GM21447 (cell line): ENCODE data around the gene PANK3.
"Not testable (repeated sequence)": the region's sequence is repeated elsewhere in the genome, so short reads cannot be mapped to it uniquely, and the experiment has no call there.

Source experiments
- ATAC-seq: cut with Tn5 transposase; IDR thresholded peaks from one replicate; pipeline ENCODE4 v1.9.1; 2021; ENCODE audit not compliant: unreplicated experiment

The PANK3 gene

DNA sequence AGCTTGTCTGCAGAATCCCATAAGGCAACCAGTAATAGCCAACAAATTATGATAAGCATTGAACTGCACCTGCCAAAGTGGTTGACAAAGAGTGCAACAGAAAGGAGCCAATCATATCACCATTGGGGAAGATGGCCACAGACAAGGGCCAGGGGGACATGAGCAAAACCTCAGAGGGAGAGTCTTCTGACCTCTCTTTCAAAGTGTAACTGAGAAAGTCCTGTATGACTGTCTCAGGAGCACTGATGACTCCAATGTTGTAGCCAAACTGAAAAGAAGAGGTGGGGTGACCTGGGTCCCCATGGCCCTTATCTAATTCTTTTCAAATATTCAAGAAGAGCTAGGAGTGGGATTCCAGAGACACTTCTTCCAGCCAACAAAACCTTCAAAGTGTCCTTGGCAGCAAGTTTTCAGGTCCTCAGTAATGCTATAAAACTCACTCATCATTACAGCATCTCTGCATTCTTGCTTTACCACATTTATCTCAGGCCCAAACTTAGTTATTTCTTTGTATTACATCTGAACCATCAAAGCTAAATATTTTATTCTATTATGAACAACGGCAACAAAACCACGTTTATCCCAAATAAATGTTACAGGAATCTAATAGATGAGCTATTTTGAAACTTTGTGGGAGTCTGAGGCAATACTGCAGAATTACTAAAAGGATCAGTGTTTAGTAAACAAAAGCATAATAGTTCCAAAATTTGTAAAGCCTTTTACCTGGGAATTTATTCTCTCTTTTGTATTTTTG lies 25.6 kb downstream of the PANK3 start:
- ATAC-seq: no peak

DNA sequence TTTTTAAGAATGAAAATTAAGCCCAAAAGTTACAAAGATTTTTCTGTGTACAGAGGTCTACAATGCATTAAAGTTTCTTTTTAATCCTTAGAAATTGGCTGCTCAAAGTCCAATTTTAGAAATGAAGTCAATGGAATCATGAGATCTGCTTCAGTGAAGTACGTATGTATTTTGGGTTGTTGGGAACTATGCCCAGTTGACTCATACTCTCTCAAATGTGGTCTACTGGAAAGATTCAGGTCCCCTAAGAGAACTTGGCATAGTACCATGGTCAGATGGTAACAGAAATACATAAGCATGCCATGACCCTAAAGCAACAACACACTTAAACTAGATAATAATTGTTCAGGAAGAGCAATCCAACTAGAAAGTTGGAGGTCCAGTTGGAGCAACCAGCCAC lies 27.0 kb downstream of the PANK3 start:
- ATAC-seq: no peak

DNA sequence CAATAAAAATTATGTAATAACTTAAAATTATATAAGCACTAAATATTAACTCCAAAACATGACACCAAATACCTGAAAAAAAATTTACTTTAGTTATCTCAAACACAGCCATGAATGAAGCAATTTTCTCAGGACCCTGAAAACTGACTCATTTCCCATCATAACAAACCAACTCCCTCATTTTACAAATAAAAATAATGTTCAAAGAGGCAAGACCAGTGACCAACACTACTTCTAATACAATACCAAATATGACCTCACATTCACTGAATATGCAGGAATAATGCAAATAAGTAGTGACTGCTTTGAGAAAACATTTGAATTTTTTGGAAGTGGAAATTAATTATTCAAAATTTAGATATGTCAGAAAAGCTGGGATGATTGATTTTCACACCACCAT lies 28.5 kb downstream of the PANK3 start:
- ATAC-seq: no peak

DNA sequence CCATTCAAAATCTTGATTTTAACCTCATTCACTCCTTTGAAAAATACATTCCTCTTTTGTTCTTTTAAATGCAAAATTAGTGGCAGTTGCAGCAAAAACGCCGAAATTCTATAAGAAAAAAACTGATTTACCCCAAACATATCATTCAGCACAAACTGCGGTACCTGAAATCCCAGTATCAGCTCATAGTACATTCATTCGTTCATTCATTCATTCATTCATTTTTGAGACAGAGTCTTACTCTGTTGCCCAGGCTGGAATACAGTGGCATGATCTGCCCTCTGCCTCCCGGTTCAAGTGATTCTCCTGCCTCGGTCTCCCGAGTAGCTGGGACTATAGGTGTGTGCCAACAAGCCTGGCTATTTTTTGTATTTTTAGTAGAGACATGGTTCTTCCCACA lies 29.6 kb downstream of the PANK3 start:
- ATAC-seq: no peak

DNA sequence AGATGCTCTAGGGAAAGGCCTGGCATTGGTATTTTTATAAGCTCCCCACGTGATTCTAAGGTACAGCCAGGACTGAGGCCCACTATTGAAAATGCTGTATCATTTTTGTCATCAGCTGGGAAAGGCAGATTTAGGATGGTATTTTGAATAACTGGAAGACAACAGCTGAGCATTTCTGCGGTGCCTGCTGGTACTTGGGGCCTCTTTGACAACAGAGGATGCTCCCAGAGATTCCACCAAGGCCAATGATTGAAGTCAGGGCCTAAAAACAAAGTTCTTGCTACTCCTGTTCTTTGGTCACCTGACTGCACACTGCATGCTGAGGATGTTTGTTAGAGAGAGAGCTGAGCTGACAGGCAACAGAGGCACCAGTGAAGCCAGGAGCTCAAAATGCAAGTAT lies 42.0 kb downstream of the PANK3 start:
- ATAC-seq: no peak

DNA sequence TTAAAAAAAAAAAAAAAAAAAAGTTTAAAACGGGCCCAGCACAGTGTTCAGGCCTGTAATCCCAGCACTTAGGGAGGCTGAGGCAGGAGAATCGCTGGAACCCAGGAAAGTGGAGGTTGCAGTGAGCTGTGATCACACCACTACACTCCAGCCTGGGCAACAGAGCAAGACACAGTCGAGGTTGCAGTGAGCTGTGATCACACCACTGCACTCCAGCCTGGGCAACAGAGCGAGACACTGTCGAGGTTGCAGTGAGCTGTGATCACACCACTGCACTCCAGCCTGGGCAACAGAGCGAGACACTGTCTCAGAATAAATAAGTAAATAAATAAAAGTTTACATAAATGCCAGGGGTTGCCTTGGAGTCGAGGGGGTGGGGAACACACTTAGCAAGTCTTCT lies 44.8 kb downstream of the PANK3 start:
- not testable (repeated sequence) for ATAC-seq

DNA sequence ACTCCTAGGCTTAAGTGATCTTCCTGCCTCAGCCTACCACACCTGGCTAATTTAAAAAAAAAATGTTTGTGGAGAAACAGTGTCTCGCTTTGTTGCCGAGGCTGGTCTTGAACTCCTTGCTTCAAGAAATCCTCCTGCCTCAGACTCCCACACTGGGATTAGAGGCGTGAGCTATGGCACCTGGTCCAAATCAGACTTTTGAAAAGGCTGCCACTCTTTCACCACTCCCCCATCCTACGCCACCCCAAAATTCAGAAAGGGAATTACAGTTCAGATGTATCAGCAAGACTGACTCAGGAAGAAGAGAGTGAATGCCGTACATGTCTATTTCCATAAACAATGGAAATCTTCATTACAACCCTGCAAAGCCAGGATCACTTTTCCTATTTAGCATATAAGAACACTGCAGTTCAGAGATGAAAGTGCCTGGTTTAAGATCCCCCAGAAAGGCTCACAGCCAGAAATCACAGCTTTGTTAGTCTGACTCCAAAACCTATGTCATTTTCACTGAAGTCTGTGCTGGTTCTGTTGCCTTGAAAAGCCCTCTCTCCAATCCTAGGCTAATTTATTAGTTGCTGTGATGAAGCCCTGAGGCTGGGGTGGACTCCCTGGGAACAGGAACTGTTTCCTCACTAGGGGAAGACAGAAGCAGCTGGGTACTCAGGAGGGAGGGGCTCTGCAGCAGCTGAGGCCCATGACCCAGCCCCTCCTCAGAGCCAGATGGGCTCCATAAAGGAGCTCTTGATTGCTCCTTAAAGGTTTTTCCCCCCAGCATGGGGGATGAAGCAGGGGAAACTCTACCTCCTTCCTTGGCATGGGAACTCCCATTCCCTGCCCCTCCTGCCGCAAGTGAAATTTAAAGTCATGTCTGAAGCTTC lies 46.9 kb downstream of the PANK3 start:
- ATAC-seq: no peak

DNA sequence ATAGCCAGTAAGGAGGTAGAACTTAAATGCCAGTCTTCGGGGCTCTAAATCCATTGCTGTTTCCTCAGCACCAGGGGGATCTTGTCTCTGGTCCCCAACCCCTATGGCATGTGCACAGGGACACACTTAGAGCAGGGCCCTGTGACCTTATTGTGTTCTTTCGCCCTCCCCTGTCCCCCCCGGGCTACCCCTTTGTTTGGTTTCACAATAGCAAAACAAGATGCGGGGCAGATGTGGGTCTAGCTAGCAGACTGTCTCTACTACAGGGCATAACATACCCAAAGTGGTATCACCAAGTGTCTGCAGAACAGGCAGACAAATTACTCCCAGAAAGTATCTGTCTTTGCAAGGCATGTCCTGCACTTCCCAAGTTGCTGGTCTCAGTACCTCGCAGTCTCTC lies 48.0 kb downstream of the PANK3 start:
- ATAC-seq: no peak

DNA sequence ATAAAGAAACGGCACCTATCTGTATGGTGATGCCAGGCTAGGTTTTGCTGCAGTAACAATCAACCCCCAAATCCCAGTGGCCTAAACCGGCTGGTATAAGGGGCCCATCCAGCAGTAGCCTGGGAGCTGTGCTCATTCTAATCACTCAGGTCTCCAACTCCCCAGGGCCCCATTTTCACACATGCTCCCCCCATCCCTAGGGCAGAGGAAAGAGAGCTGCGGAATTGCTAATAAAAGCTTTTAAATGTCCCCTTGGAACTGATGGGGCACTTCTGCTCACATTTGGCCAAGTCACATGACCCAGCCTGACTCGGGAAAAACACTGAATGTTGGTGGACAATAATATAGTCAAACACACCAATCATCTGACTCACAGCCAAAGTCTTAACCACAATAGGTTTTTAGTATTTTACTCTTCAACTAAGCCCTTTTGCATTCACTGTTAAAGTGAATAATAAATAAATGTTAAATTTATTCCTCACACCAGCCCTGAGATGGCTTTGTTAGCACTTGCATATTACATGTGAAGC lies 48.5 kb downstream of the PANK3 start:
- no peak for ATAC-seq

DNA sequence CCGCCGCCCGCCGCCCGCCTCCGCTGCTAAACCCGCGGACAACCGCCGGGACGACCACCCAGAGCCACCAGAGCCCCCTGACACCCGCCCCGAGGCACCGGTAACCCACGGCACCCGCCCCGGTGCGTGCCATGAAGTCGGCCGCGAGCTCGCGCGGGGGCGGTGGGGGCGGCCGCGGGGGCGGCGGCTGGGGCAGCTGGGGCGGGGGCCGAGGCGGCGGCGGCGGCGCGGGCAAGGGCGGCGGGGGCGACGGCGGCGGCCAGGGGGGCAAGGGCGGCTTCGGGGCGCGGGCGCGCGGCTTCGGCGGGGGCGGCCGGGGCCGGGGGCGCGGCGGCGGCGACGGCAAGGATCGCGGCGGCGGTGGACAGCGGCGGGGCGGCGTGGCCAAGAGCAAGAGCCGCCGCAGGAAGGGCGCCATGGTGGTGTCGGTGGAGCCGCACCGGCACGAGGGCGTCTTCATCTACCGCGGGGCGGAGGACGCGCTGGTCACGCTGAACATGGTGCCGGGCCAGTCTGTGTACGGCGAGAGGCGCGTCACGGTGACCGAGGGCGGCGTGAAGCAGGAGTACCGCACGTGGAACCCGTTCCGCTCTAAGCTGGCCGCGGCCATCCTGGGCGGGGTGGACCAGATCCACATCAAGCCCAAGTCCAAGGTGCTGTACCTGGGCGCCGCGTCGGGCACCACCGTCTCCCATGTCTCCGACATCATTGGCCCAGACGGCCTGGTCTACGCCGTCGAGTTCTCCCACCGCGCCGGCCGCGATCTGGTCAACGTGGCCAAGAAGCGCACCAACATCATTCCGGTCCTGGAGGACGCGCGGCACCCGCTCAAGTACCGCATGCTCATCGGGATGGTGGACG lies 49.6 kb downstream of the PANK3 start:
- ATAC-seq: no peak

DNA sequence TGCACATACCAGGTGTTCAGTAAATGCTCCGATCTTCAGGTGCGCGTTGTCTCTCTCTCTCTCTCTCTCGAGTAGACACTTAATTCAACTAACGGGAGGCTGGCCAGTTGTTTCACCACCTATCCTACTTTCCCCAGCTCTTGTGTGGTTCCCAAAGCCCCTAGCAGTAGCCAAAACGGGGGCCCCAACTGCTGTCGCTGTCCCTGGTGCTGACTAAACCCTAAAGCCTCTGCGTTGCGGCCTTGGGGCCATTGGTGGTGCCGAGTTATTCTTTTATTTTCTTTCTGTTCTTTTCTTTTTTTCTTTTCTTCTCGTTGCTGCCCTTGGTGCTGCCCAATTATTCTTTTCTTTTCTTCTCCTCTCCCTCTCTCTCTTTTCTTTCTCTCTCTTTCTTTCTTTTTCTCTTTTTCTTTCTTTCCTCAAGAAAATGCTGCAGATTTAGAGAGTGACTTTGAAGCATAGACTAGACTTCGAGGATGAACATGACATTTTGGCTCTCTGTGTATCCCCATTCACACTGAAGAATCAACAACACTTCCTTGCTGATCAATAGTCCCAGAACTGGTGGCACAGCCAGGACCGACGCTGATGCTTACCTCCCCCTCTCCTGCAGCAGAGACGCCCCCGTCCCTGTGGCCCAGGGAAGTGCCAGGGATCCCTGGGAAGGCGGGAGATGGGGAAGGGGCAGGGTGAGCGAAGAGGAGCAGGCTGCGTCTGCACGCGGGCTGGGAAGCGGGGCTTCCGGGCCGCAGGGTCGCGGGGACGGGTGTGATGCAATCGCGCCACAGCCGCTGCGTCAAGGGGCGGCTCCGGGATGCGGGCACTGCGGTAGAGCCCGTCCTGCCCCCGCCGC lies 50.4 kb downstream of the PANK3 start, which contains the start of gene FBLL1:
FBLL1 (plus strand) TSS at position 785 of the 853 bp plus-strand sequence. CDS start 200 bp downstream, outside the sequence.
- ATAC-seq: no peak

DNA sequence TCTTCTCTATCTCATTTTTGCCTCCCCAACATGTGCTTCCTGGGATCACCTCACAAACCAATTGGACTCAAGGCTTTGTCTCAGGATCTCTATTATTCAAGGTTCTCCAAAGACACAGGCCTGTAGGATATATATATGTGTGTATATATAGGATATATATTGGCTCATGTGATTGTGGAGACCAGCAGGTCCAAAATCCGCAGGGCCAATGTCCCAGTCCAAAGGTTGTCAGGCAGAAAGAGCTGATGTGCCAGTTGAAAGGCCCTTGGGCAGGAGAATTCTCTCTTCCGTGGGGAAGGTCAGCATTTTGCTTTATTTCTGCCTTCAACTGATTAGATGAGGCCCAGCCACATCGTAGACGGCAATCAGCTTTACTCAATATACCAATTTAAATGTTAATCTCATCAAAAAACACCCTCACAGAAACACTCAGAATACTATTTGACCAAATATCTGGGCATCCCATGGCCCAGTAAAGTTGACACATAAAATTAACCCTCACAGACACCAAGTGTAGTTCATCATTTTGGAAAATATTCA lies 51.3 kb downstream of the PANK3 start:
- no peak for ATAC-seq

DNA sequence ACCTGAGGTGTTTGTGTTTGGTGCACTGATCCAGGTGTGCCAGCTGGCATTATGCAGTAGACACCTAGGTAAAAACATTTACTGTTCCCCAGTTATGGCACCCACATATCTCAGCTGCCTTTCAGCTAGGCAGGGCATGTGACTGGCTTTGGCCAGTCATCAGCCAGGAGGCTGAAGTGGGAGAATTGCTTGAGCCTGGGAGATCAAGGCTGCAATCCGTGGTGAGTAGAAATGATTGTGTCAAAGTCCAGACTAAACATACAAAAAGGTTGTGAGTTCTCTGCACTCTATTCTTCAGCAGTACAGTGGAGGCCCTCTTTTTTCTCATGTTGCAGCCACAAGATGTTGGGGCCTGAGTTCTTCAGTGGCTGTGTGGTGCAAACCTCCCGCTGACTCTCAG lies 53.3 kb downstream of the PANK3 start:
- no peak for ATAC-seq

DNA sequence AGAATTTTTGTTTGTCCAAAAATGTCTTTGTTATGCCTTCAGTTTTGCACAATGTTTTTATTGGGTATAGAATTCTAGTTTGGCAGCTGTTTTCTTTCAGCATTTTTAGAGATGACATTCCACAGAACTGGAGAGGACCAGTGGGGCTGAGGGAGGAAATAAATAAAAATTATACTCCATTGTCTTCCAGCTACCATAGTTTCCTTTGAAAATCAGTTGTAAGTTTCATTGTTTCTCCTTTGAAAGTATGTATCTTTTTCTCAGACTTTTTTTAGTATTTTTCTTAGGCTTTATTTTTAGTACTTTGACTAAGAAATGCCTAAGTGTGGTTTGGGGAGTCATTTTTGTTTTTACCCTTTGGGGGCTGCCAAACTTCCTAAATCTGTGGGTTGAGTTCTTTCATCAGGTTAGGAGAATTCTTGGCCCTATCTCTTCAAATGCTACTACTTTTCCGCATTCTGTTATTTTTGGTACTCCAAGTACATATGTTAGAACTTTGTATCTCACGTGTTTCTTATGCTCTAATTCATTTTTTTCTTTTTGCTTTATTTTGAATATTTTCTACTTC lies 65.2 kb downstream of the PANK3 start:
- ATAC-seq: no peak

DNA sequence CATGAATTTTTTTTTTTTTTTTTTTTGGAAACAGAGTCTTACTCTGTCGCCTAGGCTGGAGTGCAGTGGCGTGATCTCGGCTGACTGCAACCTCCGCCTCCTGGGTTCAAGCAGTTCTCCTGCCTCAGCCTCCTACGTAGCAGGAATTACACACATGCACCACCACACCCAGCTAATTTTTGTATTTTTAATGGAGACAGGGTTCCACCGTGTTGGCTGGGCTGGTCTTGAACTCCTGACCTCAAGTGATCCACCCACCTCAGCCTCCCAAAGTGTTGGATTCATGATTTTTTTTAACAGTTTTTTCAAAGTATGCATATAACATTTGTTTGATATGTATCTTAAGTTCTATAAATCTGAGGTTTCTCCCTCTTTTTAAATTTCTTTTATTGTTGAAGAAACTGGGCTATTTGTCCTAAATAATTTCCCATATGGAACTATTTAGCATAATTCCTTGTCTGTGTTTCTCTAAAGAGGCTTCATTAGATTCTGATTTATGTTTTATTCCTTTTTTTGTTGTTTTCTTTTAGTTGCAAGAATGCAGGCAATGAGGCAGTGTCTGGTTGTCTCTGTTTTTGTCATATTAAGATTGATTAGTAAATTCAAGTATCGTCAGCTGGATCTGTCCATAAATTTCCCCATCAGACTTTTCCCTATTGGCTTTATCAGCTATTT lies 76.5 kb downstream of the PANK3 start:
- no peak for ATAC-seq
